ENCODE results near the gene CFAP46.
"Not testable (repeated sequence)": the region's sequence is repeated elsewhere in the genome, so short reads cannot be mapped to it uniquely, and the experiment has no call there.

CFAP46 gene

GRCh38 chr10:132840698-132841614 is 101.4 kb downstream of the CFAP46 start:
- ATAC-seq, result no peak

- ATAC-seq, result no peak
These were observed 103.3 kb downstream of the CFAP46 start for GRCh38 chr10:132839061-132839460.

- ATAC-seq, result no peak
These were observed 103.9 kb downstream of the CFAP46 start for GRCh38 chr10:132838346-132838970.

- no peak for ATAC-seq
These were observed 104.5 kb downstream of the CFAP46 start for GRCh38 chr10:132837905-132838304.

GRCh38 chr10:132836832-132837540 is 105.4 kb downstream of the CFAP46 start:
- ATAC-seq, result no peak

- no peak for ATAC-seq
These were observed 106.0 kb downstream of the CFAP46 start for GRCh38 chr10:132836248-132836831.

GRCh38 chr10:132835848-132836233 is 106.5 kb downstream of the CFAP46 start:
- ATAC-seq, result no peak

GRCh38 chr10:132834891-132835847 is 107.2 kb downstream of the CFAP46 start:
- no peak for ATAC-seq

- ATAC-seq, result no peak
These were observed 108.0 kb downstream of the CFAP46 start for GRCh38 chr10:132834311-132834761.

GRCh38 chr10:132833421-132834111 is 108.8 kb downstream of the CFAP46 start:
- no peak for ATAC-seq

GRCh38 chr10:132832186-132832969 is 110.0 kb downstream of the CFAP46 start:
- no peak for ATAC-seq

- ATAC-seq, result no peak
These were observed 113.0 kb downstream of the CFAP46 start for GRCh38 chr10:132829403-132829802.

GRCh38 chr10:132828681-132829080 is 113.7 kb downstream of the CFAP46 start:
- ATAC-seq, result no peak

- ATAC-seq, result no peak
These were observed 114.4 kb downstream of the CFAP46 start for GRCh38 chr10:132827861-132828539.

- no peak for ATAC-seq
These were observed 115.0 kb downstream of the CFAP46 start for GRCh38 chr10:132827423-132827789.

- no peak for ATAC-seq
These were observed 115.6 kb downstream of the CFAP46 start for GRCh38 chr10:132826524-132827422.

- ATAC-seq, result not testable (repeated sequence)
These were observed 116.4 kb downstream of the CFAP46 start for GRCh38 chr10:132825783-132826523.

GRCh38 chr10:132820056-132820455 is 122.3 kb downstream of the CFAP46 start:
- no peak for ATAC-seq
